Left ventricle myocardium inferior (tissue), 1 donor: ENCODE results near the gene RIT2. TPM values are rescaled to one million over a fixed set of nuclear protein-coding genes. Genes with fewer than 3 reads are reported as not detected.

Experiments
- DNase-seq: peaks from one replicate; pipeline ENCODE4 v3.0.0-alpha.2; 2020
- H3K27ac ChIP-seq: fragments of 200-600 bp; replicated peaks from 2 replicates; pipeline ENCODE4 v1.8.0; 2021
- H3K27me3 ChIP-seq: fragments of 200-600 bp; 2 replicates; pipeline ENCODE4 v1.8.0; 2021; ENCODE audit warnings: low read depth
- H3K36me3 ChIP-seq: fragments of 200-600 bp; 2 replicates; pipeline ENCODE4 v1.8.0; 2021
- H3K4me1 ChIP-seq: fragments of 200-600 bp; 2 replicates; pipeline ENCODE4 v1.8.0; 2021
- H3K4me3 ChIP-seq: fragments of 200-600 bp; 2 replicates; pipeline ENCODE4 v1.8.0; 2021; ENCODE audit warnings: mild to moderate bottlenecking, moderate library complexity
- H3K9me3 ChIP-seq: fragments of 200-600 bp; replicated peaks from 2 replicates; pipeline ENCODE4 v1.8.0; 2021
- CTCF ChIP-seq: fragments of 200-600 bp; IDR thresholded peaks from 2 replicates; pipeline ENCODE4 v1.8.0; 2021; ENCODE audit warnings: antibody characterized with exemption, mild to moderate bottlenecking, borderline replicate concordance
- intact Hi-C: fragments of 100-400 bp; cut with micrococcal nuclease; formaldehyde crosslinking; loops from one replicate; pipeline ENCODE4 v1.11.0; 2022
- total RNA-seq: library from RNA; stranded (reverse); fragmentation: NEBNext Ultra II Directional; extraction: Animal tissue kit (Norgen Biotek cat#: 25700); gene quantifications from one replicate; pipeline ENCODE4 v1.2.1, GENCODE V29; 2021
- donor health status: DM: no; HTN: yes; CAD: no; lungs with severe emphysema.

The RIT2 gene
- total RNA-seq, 1 donor from 2014 or later: not detected

- no peaks in the 10 kb centered on the region for H3K4me1 ChIP-seq
- H3K4me3 ChIP-seq: no peak overlapping the region
- intact Hi-C loops: no loop called here
- no peak overlapping the region for H3K27ac ChIP-seq
- no peaks in the 10 kb centered on the region for H3K9me3 ChIP-seq
- no peak for DNase-seq
- H3K27me3 ChIP-seq: no peaks in the 10 kb centered on the region
- TF ChIP-seq CTCF: no peak
- H3K36me3 ChIP-seq: no peaks in the 10 kb centered on the region
Observed at GRCh38 chr18:43054815-43055519, 60.5 kb downstream of the RIT2 start.

- no peak for TF ChIP-seq CTCF
- no peak overlapping the region for H3K27ac ChIP-seq
- no peak for DNase-seq
- no peaks in the 10 kb centered on the region for H3K9me3 ChIP-seq
- H3K27me3 ChIP-seq: no peaks in the 10 kb centered on the region
- H3K36me3 ChIP-seq: no peaks in the 10 kb centered on the region
- intact Hi-C loops: no loop called here
- H3K4me3 ChIP-seq: no peak overlapping the region
- H3K4me1 ChIP-seq: no peaks in the 10 kb centered on the region
Observed at GRCh38 chr18:43049021-43049420, 66.5 kb downstream of the RIT2 start.

GRCh38 chr18:43046322-43046721, 69.2 kb downstream of the RIT2 start:
- intact Hi-C loops: no loop called here
- no peaks in the 10 kb centered on the region for H3K36me3 ChIP-seq
- no peak for TF ChIP-seq CTCF
- no peaks in the 10 kb centered on the region for H3K9me3 ChIP-seq
- DNase-seq: no peak
- H3K4me3 ChIP-seq: no peak overlapping the region
- H3K27me3 ChIP-seq: no peaks in the 10 kb centered on the region
- no peaks in the 10 kb centered on the region for H3K4me1 ChIP-seq
- no peak overlapping the region for H3K27ac ChIP-seq

- Histone ChIP-seq H3K4me3 (no peak overlapping the region), H3K4me1 (no peaks in the 10 kb centered on the region), H3K36me3 (no peaks in the 10 kb centered on the region), H3K9me3 (no peaks in the 10 kb centered on the region), H3K27me3 (no peaks in the 10 kb centered on the region), H3K27ac (no peak overlapping the region)
- intact Hi-C loops: no loop called here
- DNase-seq: no peak
- TF ChIP-seq CTCF: no peak
Observed at GRCh38 chr18:43043626-43044025, 71.9 kb downstream of the RIT2 start.

GRCh38 chr18:43040281-43040680, 75.2 kb downstream of the RIT2 start:
- TF ChIP-seq CTCF: no peak
- H3K36me3 ChIP-seq: no peaks in the 10 kb centered on the region
- H3K27me3 ChIP-seq: no peaks in the 10 kb centered on the region
- no peak overlapping the region for H3K4me3 ChIP-seq
- no peaks in the 10 kb centered on the region for H3K4me1 ChIP-seq
- no peak overlapping the region for H3K27ac ChIP-seq
- no peaks in the 10 kb centered on the region for H3K9me3 ChIP-seq
- intact Hi-C loops: no loop called here
- DNase-seq: no peak
